Measurements from ENCODE around the gene CNN2. TPM values are rescaled to one million over a fixed set of nuclear protein-coding genes. Genes with fewer than 3 reads are reported as not detected.

Gene CNN2
- total and polyA plus RNA-seq, 2 of the 8 experiments (the other 6 are each of a cell fraction or from before 2014, with no cell fraction given): 189 to 551 TPM

GRCh38 chr19:1027650-1028061 lies 1.2 kb downstream of the CNN2 start:
- no peak for TF ChIP-seq POU5F1 (IDR thresholded peaks at IDR 0.05; ENCODE audit: low read depth, low read length)
- peak; percentile 6; the same call in 1 of the 2 replicates for TF ChIP-seq KDM1A (IDR thresholded peaks at IDR 0.05; ENCODE audit: borderline replicate concordance, low read length)
- TF ChIP-seq, protein P1, sequence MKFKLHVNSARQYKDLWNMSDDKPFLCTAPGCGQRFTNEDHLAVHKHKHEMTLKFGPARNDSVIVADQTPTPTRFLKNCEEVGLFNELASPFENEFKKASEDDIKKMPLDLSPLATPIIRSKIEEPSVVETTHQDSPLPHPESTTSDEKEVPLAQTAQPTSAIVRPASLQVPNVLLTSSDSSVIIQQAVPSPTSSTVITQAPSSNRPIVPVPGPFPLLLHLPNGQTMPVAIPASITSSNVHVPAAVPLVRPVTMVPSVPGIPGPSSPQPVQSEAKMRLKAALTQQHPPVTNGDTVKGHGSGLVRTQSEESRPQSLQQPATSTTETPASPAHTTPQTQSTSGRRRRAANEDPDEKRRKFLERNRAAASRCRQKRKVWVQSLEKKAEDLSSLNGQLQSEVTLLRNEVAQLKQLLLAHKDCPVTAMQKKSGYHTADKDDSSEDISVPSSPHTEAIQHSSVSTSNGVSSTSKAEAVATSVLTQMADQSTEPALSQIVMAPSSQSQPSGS (IDR thresholded peaks at IDR 0.05; ENCODE audit: low read length): no peak
- POLR2A ChIA-PET (ENCODE audit: partially characterized antibody): interaction anchor here (0.6 to 12.8 kb wide), 45 partner anchors 9 to 444 kb away, joined by 3 to 509 read pairs (median 5); partner anchors contain the start of genes ABCA7, ARHGAP45, ATP5F1D and CIRBP
- Histone ChIP-seq H3K23me2 (ENCODE audit: low read depth, low read length) (peaks cover 12% of the 10 kb centered on the region), H3K4me1 (replicated peaks in 1 of 4; ENCODE audit: control insufficient read depth in 3 of 4, insufficient read depth in 4 of 4, low read length in 3 of 4) (peaks cover 0 to 9% (median 4%) of the 10 kb centered on the region in 4 experiments; a peak in 5 of 7 replicates), H2AK5ac (ENCODE audit: low read depth, low read length) (no peak overlapping the region), H3K18ac (ENCODE audit: extremely low read depth, low read length) (peak overlapping the region; percentile 71; the same call in 1 of the 2 replicates), H3K79me2 (ENCODE audit: control insufficient read depth in 1 of 2, insufficient read depth in 2 of 2, low read length in 2 of 2) (peaks cover 3 to 51% of the 10 kb centered on the region in 2 experiments; a peak in 3 of 4 replicates), H3K14ac (ENCODE audit: insufficient read length) (no peak overlapping the region), H4K91ac (replicated peaks; ENCODE audit: insufficient read length, low read length) (peak overlapping the region; percentile 65), H3K4ac (replicated peaks; ENCODE audit: insufficient read length, low read depth, low read length) (no peak overlapping the region), H3K23ac (ENCODE audit: insufficient read length) (no peak overlapping the region), H3K4me3 (ENCODE audit: extremely low read depth in 1 of 4, insufficient read depth in 2 of 4, low read depth in 3 of 4, low read length in 4 of 4) (peak overlapping the region; percentile 85 to 99 (median 96)), H3K4me2 (ENCODE audit: insufficient read depth in 1 of 2, low read depth in 2 of 2, low read length in 2 of 2) (peak overlapping the region; percentile 73 to 87), H3K9ac (replicated peaks in 1 of 4; ENCODE audit: extremely low read depth in 1 of 4, low read depth in 3 of 4, low read length in 3 of 4) (peak overlapping the region in 3 of 4 experiments; percentile 22 to 97 (median 95); a peak in 6 of 7 replicates), H3K79me1 (ENCODE audit: low read depth, low read length) (peaks cover 3% of the 10 kb centered on the region), H4K20me1 (replicated peaks in 1 of 2; ENCODE audit: control insufficient read depth in 1 of 2, insufficient read depth in 2 of 2, low read length in 2 of 2) (peaks cover 10 to 11% of the 10 kb centered on the region in 2 experiments), H2BK120ac (replicated peaks; ENCODE audit: low read depth, low read length) (no peak overlapping the region), H2BK15ac (ENCODE audit: low read length) (no peak overlapping the region), H2AFZ (ENCODE audit: low read length) (no peak overlapping the region), H2BK5ac (ENCODE audit: low read depth, low read length) (peak overlapping the region; percentile 71; the same call in 1 of the 2 replicates), H3K56ac (replicated peaks; ENCODE audit: insufficient read length, low read depth, low read length) (peak overlapping the region; percentile 30), H4K5ac (ENCODE audit: insufficient read length, low read depth, low read length) (no peak overlapping the region), H3K27ac (ENCODE audit: low read depth, low read length) (peak overlapping the region; percentile 94; the same call in 1 of the 2 replicates), H2BK12ac (ENCODE audit: low read depth, low read length) (no peak overlapping the region), H3K27me3 (replicated peaks in 1 of 4; ENCODE audit: control insufficient read depth in 3 of 4, extremely low read depth in 1 of 4, insufficient read depth in 3 of 4, low read length in 3 of 4) (no peaks in the 10 kb centered on the region), H3K36me3 (ENCODE audit: control insufficient read depth in 2 of 4, insufficient read depth in 4 of 4, low read length in 3 of 4) (peaks cover 11 to 18% (median 15%) of the 10 kb centered on the region in 4 experiments; a peak in 7 of 8 replicates), H2BK20ac (ENCODE audit: low read length) (no peak overlapping the region), H4K8ac (ENCODE audit: extremely low read depth, insufficient read depth, low read length) (no peak overlapping the region), H3K9me3 (ENCODE audit: insufficient read depth in 2 of 2, low read depth in 1 of 2, low read length in 1 of 2) (no peaks in the 10 kb centered on the region)
- CTCF ChIA-PET (ENCODE audit: partially characterized antibody): interaction anchor here (1.3 to 1.8 kb wide), 4 partner anchors 35 to 166 kb away, joined by 3 to 7 read pairs (median 4); no protein-coding TSS in a partner anchor
- FAIRE-seq: no peak
- peak in 1 of 2 experiments; percentile 67 for DNase-seq (ENCODE audit: low read depth in 1 of 2, low spot score in 2 of 2)
- WGBS, 2 experiments (ENCODE audit: extremely low coverage in 1 of 2, insufficient coverage in 1 of 2, insufficient read length in 1 of 2, insufficient replicate concordance in 2 of 2, low coverage in 1 of 2, low lambda C conversion rate in 2 of 2, missing lambda C conversion rate in 1 of 2): 5% methylated on average over 15 of the region's 16 CpGs; no CpG with 5 or more reads in 1 of the 2 experiments

Measured in H1 (cell line).